OCI-LY3 (cell line): ENCODE results near the gene PERM1.

Source experiments
- EZH2phosphoT487 ChIP-seq: fragments of 200-600 bp; shearing (Covaris generic); IDR thresholded peaks from 2 replicates; pipeline ENCODE4 v1.6.1; 2018; ENCODE audit warnings: antibody characterized with exemption, mixed run types, low read depth
- TF ChIP-seq, protein P1 (sequence below): fragments of 200-600, 300-600 bp; sonication (generic); IDR thresholded peaks from 2 replicates; pipeline ENCODE4 v1.5.1; 2014; ENCODE audit warnings: antibody characterized with exemption, low read length, low read depth

DNA sequence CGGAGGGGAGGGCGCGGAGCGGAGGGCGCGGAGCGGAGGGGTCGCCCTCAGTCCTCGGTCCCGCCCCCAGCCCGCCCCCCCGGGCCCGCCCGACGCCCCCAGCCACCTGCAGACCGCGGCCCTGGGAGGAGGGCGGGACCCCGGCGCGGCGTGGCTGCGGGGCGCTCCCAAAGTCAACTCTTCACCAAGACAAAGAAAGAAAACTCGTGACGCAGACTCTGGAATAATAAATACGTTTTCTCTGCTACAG lies 16.8 kb upstream of the PERM1 start:
- TF ChIP-seq, protein P1, sequence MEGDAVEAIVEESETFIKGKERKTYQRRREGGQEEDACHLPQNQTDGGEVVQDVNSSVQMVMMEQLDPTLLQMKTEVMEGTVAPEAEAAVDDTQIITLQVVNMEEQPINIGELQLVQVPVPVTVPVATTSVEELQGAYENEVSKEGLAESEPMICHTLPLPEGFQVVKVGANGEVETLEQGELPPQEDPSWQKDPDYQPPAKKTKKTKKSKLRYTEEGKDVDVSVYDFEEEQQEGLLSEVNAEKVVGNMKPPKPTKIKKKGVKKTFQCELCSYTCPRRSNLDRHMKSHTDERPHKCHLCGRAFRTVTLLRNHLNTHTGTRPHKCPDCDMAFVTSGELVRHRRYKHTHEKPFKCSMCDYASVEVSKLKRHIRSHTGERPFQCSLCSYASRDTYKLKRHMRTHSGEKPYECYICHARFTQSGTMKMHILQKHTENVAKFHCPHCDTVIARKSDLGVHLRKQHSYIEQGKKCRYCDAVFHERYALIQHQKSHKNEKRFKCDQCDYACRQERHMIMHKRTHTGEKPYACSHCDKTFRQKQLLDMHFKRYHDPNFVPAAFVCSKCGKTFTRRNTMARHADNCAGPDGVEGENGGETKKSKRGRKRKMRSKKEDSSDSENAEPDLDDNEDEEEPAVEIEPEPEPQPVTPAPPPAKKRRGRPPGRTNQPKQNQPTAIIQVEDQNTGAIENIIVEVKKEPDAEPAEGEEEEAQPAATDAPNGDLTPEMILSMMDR = no peak
- TF ChIP-seq EZH2phosphoT487 = no peak
